Activated naive CD4-positive, alpha-beta T cell treated with anti-CD3 and anti-CD28 coated beads, Interleukin-2, amount 50 U/mL, for 24 hours (primary cell): ENCODE results near the gene DNASE1L3.

ENCODE experiments used
- H3K27ac Mint-ChIP-seq: one replicate; pipeline ENCODE4 v1.8.0; 2021; ENCODE audit warnings: mild to moderate bottlenecking, mixed read lengths
- H3K27me3 Mint-ChIP-seq: one replicate; pipeline ENCODE4 v1.8.0; 2021; ENCODE audit warnings: mixed read lengths
- H3K36me3 Mint-ChIP-seq: one replicate; pipeline ENCODE4 v1.8.0; 2021; ENCODE audit warnings: mixed read lengths
- H3K4me1 Mint-ChIP-seq: one replicate; pipeline ENCODE4 v1.8.0; 2021; ENCODE audit warnings: mixed read lengths
- H3K4me3 Mint-ChIP-seq: one replicate; pipeline ENCODE4 v1.8.0; 2021; ENCODE audit warnings: mild to moderate bottlenecking, mixed read lengths
- H3K9me3 Mint-ChIP-seq: one replicate; pipeline ENCODE4 v1.8.0; 2021; ENCODE audit warnings: mixed read lengths

DNASE1L3 gene

DNA sequence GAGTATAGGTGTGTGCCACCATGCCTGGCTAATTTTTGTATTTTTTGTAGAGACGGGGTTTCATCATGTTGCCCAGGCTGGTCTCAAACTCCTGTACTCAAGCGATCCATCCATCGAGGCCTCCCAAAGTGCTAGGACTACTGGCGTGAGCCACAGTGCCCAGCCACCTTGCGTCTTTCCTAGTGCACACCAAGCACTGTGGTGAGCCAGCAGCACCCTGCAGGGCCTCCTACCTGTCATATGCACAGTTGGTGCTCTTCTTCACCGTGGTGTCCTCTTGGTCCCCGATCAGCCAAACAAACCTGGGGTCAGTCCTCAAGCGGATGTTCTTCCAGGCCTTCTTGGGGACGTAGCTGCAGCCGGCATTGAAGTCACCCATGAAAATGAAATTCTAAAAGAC, 13.2 kb downstream of the DNASE1L3 start:
- Mint-ChIP-seq H3K27ac (no peak overlapping the region), H3K4me1 (peaks cover 5% of the 10 kb centered on the region)

GRCh38 chr3:58193682-58194407, 16.9 kb downstream of the DNASE1L3 start:
- Mint-ChIP-seq H3K27ac (no peak overlapping the region), H3K4me1 (no peaks in the 10 kb centered on the region), H3K27me3 (no peaks in the 10 kb centered on the region), H3K4me3 (no peak overlapping the region), H3K9me3 (no peaks in the 10 kb centered on the region), H3K36me3 (no peaks in the 10 kb centered on the region)

More for the DNA sequence above, 13.2 kb downstream of the DNASE1L3 start:
- Mint-ChIP-seq H3K27me3 (no peaks in the 10 kb centered on the region), H3K4me3 (no peak overlapping the region), H3K9me3 (peaks cover 4% of the 10 kb centered on the region), H3K36me3 (no peaks in the 10 kb centered on the region)

- Mint-ChIP-seq H3K4me1 (no peaks in the 10 kb centered on the region), H3K9me3 (no peaks in the 10 kb centered on the region), H3K27ac (no peak overlapping the region), H3K36me3 (no peaks in the 10 kb centered on the region), H3K4me3 (no peak overlapping the region), H3K27me3 (no peaks in the 10 kb centered on the region)
Observed at GRCh38 chr3:58192069-58192468, 18.7 kb downstream of the DNASE1L3 start.

DNA sequence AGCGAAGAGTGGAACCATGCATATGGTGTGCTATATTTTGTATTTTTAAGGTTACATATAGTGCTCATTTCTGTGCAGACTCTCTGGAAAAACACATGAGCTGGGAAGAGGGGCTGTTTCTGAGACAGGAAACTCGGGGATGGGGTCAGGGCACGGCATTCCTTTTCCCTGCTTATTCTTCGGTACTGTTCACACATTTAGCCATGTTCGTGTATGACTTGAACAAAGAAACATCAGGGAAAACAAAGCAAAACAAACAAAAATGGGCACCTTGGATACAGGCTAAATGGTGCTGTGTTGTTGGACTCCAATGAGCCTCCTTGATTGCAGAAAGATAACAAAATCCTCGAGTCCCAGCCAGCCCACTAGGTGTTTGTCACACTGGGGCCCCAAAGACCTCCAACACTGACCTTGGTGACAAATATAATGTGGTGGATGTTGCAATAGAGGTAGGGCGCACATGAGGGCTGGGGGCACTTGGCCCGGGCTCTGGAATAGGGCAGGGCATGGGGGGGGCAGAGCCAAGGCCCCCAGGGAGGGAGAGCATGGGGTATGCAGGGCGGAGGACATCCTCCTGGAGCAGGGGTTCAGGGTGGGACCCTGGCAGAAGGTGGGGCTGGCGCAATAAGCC, 19.3 kb downstream of the DNASE1L3 start:
- Mint-ChIP-seq H3K27ac (no peak overlapping the region), H3K4me1 (no peaks in the 10 kb centered on the region), H3K4me3 (no peak overlapping the region), H3K9me3 (no peaks in the 10 kb centered on the region), H3K36me3 (no peaks in the 10 kb centered on the region), H3K27me3 (no peaks in the 10 kb centered on the region)

- no peaks in the 10 kb centered on the region for H3K9me3 Mint-ChIP-seq
- no peak overlapping the region for H3K27ac Mint-ChIP-seq
- H3K4me1 Mint-ChIP-seq: no peaks in the 10 kb centered on the region
- no peaks in the 10 kb centered on the region for H3K27me3 Mint-ChIP-seq
- no peaks in the 10 kb centered on the region for H3K36me3 Mint-ChIP-seq
- H3K4me3 Mint-ChIP-seq: no peak overlapping the region
Observed at GRCh38 chr3:58190882-58191281, 19.9 kb downstream of the DNASE1L3 start.

- Mint-ChIP-seq H3K36me3 (no peaks in the 10 kb centered on the region), H3K27ac (no peak overlapping the region), H3K9me3 (no peaks in the 10 kb centered on the region), H3K27me3 (no peaks in the 10 kb centered on the region), H3K4me3 (no peak overlapping the region), H3K4me1 (no peaks in the 10 kb centered on the region)
Observed at GRCh38 chr3:58190291-58190690, 20.5 kb downstream of the DNASE1L3 start.

DNA sequence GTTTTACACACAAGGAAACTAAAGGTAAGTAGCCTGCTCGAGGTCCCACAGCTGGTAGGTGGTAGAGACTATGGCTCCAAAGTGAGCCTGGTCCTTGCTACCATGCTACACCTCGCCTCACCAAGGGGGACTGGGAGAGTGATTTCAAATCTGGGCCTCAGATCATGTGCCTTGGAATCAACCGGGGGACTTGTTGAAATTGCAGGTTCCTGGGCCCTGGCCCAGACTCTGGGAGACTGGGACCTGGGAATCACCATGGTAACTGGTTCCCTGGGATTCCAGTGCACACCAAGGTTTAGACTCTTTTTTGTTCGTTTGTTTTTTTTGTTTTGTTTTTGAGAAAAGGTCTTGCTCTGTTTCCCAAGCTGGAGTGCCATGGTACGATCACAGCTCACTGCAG, 21.1 kb downstream of the DNASE1L3 start:
- H3K27ac Mint-ChIP-seq: no peak overlapping the region
- H3K9me3 Mint-ChIP-seq: no peaks in the 10 kb centered on the region
- no peaks in the 10 kb centered on the region for H3K27me3 Mint-ChIP-seq
- H3K4me1 Mint-ChIP-seq: no peaks in the 10 kb centered on the region
- H3K4me3 Mint-ChIP-seq: no peak overlapping the region
- no peaks in the 10 kb centered on the region for H3K36me3 Mint-ChIP-seq

- no peaks in the 10 kb centered on the region for H3K4me1 Mint-ChIP-seq
- no peak overlapping the region for H3K4me3 Mint-ChIP-seq
- no peaks in the 10 kb centered on the region for H3K36me3 Mint-ChIP-seq
- H3K27me3 Mint-ChIP-seq: no peaks in the 10 kb centered on the region
- no peak overlapping the region for H3K27ac Mint-ChIP-seq
- no peaks in the 10 kb centered on the region for H3K9me3 Mint-ChIP-seq
Observed at GRCh38 chr3:58188921-58189451, 21.8 kb downstream of the DNASE1L3 start.

DNA sequence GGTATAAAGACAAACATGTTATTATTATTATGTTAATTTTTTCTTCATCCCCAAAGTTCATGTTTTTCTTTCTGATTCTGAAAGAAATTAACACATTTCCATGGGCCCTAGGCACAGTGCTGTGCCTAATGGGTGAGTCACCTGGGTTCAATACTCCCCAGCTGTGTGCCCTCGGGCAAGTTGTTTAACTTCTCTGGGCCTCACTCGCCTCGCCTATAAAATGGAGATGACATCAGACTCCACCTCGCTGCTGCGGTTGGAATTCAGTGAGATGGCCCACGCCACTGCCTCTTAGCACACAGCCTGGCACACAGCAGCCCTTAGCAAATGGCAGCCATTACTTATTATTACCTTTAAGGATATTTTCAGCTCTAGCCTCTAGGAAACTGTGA, 22.6 kb downstream of the DNASE1L3 start:
- no peak overlapping the region for H3K27ac Mint-ChIP-seq
- no peaks in the 10 kb centered on the region for H3K9me3 Mint-ChIP-seq
- no peaks in the 10 kb centered on the region for H3K36me3 Mint-ChIP-seq
- H3K4me3 Mint-ChIP-seq: no peak overlapping the region
- H3K27me3 Mint-ChIP-seq: no peaks in the 10 kb centered on the region
- H3K4me1 Mint-ChIP-seq: no peaks in the 10 kb centered on the region

DNA sequence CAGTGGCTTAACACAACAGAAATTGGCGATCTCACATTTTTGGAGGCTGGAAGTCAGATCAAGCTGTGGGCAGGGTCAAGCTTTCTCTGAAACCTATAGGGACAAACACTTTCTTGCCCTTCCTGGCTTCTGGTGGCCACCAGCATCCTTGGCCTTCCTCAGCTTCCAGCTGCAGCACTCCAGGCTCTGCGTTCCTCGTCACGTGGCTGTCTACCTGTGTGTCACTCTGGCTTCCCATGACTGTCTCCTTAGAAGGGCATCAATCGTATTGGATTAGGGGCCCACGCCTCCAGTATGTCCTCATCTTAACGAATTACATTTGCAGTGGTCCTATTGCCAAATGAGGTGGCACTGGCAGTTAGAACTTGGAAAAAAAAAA, 25.8 kb downstream of the DNASE1L3 start:
- H3K27ac Mint-ChIP-seq: no peak overlapping the region
- H3K4me1 Mint-ChIP-seq: no peaks in the 10 kb centered on the region
- H3K4me3 Mint-ChIP-seq: no peak overlapping the region
- no peaks in the 10 kb centered on the region for H3K9me3 Mint-ChIP-seq
- H3K27me3 Mint-ChIP-seq: no peaks in the 10 kb centered on the region
- H3K36me3 Mint-ChIP-seq: no peaks in the 10 kb centered on the region

- no peaks in the 10 kb centered on the region for H3K4me1 Mint-ChIP-seq
- H3K36me3 Mint-ChIP-seq: no peaks in the 10 kb centered on the region
- H3K4me3 Mint-ChIP-seq: no peak overlapping the region
- no peaks in the 10 kb centered on the region for H3K9me3 Mint-ChIP-seq
- H3K27ac Mint-ChIP-seq: no peak overlapping the region
- no peaks in the 10 kb centered on the region for H3K27me3 Mint-ChIP-seq
Observed at GRCh38 chr3:58184309-58184981, 26.3 kb downstream of the DNASE1L3 start.

DNA sequence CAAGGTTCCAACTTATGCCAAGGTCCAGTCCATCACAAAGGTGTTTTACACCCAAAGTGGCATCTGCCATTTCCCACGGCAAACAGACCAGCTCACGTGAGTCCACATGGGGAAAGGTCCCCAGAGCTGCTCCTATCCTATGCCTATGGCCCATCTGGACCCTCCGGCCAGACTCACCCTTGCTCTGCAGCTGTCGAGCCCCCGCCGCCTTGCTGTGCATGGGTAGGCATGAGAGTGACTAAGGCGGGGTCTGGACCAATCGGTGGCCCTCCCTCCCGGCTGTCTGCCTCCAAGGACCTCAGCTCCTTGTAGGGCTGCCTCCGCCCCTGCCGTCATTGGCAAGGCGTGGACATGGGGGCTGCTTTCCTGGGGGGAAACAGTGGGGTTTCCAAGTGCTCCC, 26.9 kb downstream of the DNASE1L3 start:
- no peaks in the 10 kb centered on the region for H3K27me3 Mint-ChIP-seq
- no peaks in the 10 kb centered on the region for H3K9me3 Mint-ChIP-seq
- H3K4me1 Mint-ChIP-seq: no peaks in the 10 kb centered on the region
- no peaks in the 10 kb centered on the region for H3K36me3 Mint-ChIP-seq
- H3K4me3 Mint-ChIP-seq: no peak overlapping the region
- no peak overlapping the region for H3K27ac Mint-ChIP-seq

- peaks cover 6% of the 10 kb centered on the region for H3K4me1 Mint-ChIP-seq
- no peak overlapping the region for H3K4me3 Mint-ChIP-seq
- H3K27me3 Mint-ChIP-seq: no peaks in the 10 kb centered on the region
- no peaks in the 10 kb centered on the region for H3K36me3 Mint-ChIP-seq
- H3K9me3 Mint-ChIP-seq: no peaks in the 10 kb centered on the region
- H3K27ac Mint-ChIP-seq: no peak overlapping the region
Observed at GRCh38 chr3:58183221-58183620, 27.6 kb downstream of the DNASE1L3 start.

GRCh38 chr3:58180940-58181587, 29.7 kb downstream of the DNASE1L3 start:
- Mint-ChIP-seq H3K27me3 (no peaks in the 10 kb centered on the region), H3K4me1 (peaks cover 6% of the 10 kb centered on the region), H3K27ac (no peak overlapping the region), H3K4me3 (no peak overlapping the region), H3K9me3 (no peaks in the 10 kb centered on the region), H3K36me3 (no peaks in the 10 kb centered on the region)

- Mint-ChIP-seq H3K4me1 (peaks cover 6% of the 10 kb centered on the region), H3K9me3 (no peaks in the 10 kb centered on the region), H3K36me3 (no peaks in the 10 kb centered on the region), H3K27ac (no peak overlapping the region), H3K27me3 (no peaks in the 10 kb centered on the region), H3K4me3 (no peak overlapping the region)
Observed at GRCh38 chr3:58180099-58180880, 30.5 kb downstream of the DNASE1L3 start.
